ENCODE results near the gene FAU. TPM values are rescaled to one million over a fixed set of nuclear protein-coding genes. Genes with fewer than 3 reads are reported as not detected.
A peak's percentile ranks its signal among the peaks of the same experiment; 100 is the strongest.
"Not testable (repeated sequence)": the region's sequence is repeated elsewhere in the genome, so short reads cannot be mapped to it uniquely, and the experiment has no call there.

Gene FAU
- 100 to 1,000 TPM; 725 to 753 TPM for total RNA-seq
- long read RNA-seq, donor 1, transcript FAU-207 (5 exons, 847 nt): major isoform, 70 of 70 reads
- long read RNA-seq, donor 1, partial matches to known transcripts: 0 of 70 reads
- long read RNA-seq, donor 1, other reads (novel, unspliced or antisense): 0 of 70 reads
- long read RNA-seq, donor 2, transcript FAU-207 (5 exons, 847 nt): major isoform, 172 of 188 reads
- long read RNA-seq, donor 2, transcript FAU-208 (1 exons, 1,484 nt): minor isoform, 8 of 188 reads
- long read RNA-seq, donor 2, partial matches to known transcripts: 4 of 188 reads
- long read RNA-seq, donor 2, other reads (novel, unspliced or antisense): 1 of 188 reads

DNA sequence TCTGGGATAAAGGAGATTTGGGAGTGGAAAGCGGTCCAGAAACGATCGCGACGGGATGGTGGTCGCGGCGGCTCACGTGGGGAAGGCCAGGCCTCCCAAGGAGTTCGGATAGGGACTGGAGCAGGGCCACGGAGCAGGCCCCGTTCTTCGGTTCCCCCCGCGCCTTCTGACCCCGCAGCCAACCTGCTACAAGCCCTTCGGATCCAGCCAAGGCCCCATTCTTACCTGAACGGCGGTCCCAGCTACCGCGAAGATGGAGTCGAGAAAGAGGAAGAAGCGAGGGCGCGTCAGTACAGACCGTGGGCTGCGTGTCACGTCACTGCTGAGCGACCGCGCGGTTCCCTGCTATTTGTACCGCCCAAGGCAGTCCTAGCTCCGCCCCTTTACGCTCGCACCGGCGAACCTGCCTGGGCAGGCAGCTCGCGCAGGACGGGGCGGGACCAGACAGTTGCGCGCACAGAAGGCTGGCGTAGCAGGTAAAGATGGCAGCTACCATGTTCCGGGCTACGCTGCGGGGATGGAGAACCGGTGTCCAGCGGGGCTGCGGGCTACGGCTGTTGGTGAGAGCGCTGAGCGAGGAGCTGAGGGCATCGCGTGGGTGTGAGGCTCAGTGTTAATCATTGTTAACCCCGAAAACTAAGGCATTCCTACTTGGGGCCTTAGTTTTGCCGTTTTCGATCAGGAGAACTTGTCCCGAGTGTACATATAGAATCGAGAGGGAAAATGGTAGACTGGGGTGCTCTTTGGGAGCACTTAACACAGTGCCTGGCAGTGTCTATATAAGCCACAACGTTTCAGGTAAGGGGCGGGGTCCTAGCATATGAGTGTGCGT lies at the start of gene FAU, which contains the start of gene MRPL49:
Gene FAU (minus strand): TSS at position 270 of the 832 bp plus-strand sequence. CDS start 321 bp downstream, outside the sequence.
Gene MRPL49 (plus strand): TSS at position 457 of the 832 bp plus-strand sequence. CDS start 26 bp downstream, at position 483.
- peak; percentile 99 for DNase-seq (ENCODE audit: low spot score)
- intact Hi-C loops (cut with DNase I): no loop called here

DNA sequence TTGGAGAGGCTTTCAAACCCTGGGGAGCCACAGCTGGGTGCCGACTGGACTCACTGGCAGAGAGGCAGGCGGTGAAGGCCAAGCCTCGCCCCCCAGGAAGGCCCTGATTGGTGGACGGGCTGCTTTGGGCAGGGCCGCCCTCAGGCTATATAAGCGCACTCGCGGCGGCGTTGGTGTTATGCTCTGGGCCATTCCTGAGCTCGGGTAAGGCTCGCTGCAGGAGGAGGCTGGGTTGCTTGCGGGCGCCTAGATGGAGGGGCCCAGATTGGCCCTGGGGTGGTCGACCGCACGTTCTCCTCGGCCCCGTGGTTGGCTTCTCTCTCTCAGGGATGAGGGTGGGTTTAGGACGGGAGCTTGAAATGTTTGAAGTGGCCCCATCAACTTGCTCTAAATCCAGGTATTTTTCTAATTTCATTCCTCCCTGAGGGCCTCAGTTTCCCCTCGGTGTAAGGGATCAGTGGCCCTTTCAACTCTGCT lies 48.2 kb upstream of the FAU start, which contains the start of gene SPDYC:
Gene SPDYC (plus strand): TSS at position 176 of the 477 bp plus-strand sequence. CDS start 1,125 bp downstream, outside the sequence.
- no peak for DNase-seq (ENCODE audit: low spot score)

DNA sequence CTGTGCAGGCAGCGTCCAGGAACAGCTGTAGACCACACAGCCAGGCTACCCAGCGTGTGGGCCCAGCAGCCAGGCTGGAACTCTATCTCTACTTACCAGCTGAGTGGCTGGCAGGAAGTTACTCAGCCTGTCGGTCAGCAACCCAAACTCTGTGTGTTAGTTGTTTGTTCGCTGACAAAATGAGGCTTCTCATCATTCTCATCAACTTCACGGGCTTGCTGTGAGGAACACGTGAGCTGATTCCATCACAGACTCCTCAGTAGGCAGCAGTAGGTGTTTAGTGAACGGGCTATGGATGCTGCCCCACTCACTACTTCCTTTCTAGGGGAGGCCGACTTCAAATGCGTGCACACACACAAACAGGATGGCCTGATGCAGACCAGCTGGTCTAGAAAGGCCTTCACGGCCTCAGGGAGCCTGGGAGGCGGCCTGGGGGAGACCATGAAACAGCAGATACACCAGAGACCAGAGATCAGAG lies 47.3 kb upstream of the FAU start:
- no peak for DNase-seq (ENCODE audit: low spot score)
- intact Hi-C loops (cut with DNase I): no loop called here

More for the DNA sequence above, 48.2 kb upstream of the FAU start, which contains the start of gene SPDYC:
- intact Hi-C loops (cut with DNase I): no loop called here

DNA sequence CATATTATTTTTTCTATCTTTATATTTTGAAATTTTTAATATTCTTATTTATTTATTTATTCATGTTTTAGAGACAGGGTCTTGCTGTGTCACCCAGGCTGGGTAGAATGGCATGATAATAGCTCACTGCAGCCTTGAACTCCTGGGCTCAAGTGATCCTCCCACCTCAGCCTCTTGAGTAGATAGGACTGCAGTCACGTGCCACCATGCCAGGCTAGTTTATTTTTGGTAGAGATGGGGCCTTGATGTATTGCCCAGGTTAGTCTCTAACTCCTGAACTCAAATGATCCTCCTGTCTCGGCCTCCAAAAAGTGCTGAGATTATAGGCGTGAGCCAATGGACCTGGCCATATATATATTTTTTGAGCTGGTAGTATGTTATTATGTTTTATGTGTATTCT lies 45.7 kb upstream of the FAU start:
- no peak for DNase-seq (ENCODE audit: low spot score)
- intact Hi-C loops (cut with DNase I): no loop called here

DNA sequence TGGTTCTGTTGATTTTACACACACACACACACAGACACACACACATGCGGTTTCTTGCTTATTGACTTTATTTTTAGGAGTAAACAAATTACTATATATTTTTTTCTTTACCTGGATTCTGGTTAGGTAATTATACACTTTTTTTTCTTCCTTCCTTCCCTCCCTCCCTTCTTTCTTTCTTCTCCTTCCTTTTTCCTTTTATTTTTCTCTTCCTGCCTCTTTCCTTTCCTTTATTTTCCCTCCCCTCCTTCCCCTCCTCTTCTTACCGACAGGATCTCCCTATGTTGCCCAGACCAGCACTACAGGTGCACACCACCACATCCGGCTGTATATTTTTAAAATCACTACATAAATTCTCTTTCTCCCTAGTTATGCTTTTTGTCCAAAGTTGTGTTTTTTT lies 45.0 kb upstream of the FAU start:
- DNase-seq (ENCODE audit: low spot score): no peak
- intact Hi-C loops (cut with DNase I): no loop called here

DNA sequence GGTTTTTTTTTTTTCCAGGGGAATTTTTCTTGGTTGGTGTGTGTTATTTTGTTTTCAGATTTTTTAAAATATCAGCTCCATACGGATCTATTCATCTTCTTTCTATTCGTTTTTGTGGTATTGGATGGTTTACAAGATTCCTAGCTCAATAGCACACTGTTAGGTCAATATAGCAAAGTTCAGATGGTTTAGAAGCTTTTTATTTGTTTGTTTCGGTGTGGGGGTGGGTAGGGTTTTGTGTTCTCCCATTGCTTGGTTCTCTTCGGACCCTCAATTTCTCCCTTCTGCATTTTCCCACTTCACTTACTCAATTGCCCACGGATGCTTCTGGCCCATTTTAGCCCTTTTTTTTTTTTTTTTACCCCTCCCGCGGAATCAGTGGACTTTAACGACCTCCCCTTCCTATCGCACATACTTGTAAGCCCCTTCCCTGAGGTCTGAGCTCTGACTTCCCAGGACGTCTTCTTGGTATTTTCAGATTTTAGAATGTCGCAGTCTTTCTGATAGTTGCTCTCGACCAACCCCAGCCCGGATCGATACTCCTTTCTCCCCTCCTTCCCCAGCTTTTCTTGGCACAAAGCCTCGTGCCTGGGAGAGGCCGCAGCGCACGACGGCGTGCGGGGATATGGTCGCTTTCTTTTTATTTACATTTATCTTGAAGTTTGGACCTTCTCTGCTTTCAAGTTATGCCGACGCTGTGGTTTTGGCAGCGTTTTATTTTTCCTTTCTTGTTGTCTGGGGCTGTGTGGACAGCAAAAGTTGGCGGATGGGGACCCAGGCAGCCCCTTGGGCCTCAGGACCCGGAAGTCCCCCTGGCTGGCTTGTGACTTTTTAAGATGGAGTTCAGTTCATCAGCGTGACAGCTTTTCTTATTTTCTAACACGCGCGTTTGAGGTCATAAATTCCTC lies 43.7 kb upstream of the FAU start:
- intact Hi-C loops (cut with DNase I): no loop called here

DNA sequence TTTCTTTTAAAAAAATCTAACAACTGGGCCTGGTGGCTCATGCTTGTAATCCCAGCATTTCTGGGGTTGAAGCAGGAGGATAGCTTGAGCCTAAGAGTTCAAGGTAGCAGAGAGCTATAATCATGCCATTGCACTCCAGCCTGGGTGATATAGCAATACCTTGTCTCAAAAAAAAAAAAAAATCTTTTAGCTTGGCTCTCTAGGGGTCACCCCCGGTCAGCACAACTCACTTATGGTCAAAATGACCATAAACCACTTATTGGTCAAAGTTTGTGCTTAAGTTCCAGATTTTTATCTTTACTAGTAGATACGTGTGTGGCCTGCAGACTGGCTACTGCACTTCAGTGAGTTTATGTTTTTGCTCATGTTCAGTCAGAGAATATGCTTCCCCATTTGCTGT lies 41.8 kb upstream of the FAU start:
- intact Hi-C loops (cut with DNase I): no loop called here
- DNase-seq (ENCODE audit: low spot score): no peak

More for the DNA sequence above, 43.7 kb upstream of the FAU start:
- no peak for DNase-seq (ENCODE audit: low spot score)

DNA sequence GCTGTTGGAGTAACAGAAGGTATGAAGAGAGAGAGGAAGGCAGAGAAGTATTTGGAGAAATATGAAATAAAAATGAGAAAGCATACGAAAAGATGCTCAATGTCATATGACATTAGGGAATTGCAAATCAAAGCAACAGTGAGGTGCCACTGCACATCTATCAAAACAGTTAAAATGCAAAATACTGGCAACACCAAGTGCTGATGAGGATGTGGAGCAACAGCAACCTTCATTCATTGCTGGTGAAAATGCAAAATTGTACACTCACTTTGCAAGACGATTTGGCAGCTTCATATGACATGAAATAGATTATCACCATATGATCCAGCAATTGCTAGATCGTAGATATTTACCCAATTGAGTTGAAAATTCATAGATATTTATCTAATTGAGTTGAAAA lies 38.7 kb upstream of the FAU start:
- intact Hi-C loops (cut with DNase I): no loop called here
- no peak for DNase-seq (ENCODE audit: low spot score)

DNA sequence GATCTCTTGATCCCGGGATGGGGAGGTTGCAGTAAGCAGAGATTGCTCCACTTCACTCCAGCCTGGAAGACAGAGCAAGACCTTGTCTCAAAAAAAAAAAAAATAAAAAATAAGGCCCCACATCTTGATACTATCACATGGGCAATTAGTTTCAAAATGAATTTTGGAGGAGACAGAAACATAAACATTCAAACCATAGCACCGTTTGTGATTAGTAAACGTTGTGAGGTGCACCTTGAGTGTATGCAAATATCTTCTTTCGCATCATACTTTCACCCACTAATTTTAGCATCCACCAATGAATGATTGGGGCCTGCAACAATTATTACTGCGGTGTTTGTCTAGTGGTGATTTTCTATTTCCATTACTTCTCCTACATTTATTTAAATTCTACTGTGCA lies 37.1 kb upstream of the FAU start:
- no peak for DNase-seq (ENCODE audit: low spot score)
- intact Hi-C loops (cut with DNase I): no loop called here

DNA sequence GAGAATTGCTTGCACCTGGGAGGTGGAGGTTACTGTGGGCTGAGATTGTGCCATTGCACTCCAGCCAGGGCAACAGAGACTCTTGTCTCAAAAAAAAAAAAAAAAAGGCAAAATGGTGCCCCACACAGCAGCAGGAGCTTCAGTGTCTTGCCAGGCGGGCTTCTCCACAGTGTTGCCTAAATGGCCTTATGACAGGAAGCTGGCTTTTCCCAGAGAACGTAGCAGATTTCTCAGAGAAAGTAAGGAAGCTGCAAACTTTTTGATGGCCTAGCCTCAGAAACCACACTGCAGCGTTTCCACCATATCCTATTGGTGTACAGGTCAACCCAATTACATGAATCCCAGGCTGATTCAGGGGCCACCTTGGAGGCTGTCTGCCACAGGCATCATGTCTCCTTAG lies 35.4 kb upstream of the FAU start:
- no peak for DNase-seq (ENCODE audit: low spot score)
- intact Hi-C loops (cut with DNase I): no loop called here

DNA sequence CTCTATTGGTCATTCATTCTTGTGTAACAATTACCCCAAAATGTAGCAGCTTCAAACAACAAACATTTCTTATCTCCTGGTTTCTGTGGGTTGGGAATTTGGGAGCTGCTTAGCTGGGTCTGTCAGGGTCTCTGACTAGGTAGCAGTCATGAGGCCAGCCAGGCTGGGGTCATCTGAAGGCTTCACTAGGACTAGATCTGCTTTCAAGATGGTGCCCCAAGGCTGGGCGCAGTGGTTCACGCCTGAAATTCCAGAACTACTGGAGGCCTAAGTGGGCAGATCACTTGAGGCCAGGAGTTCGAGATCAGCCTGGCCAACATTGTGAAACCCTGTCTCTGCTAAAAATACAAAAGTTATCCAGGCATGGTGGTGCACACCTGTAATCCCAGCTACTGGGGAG lies 35.0 kb upstream of the FAU start:
- no peak for DNase-seq (ENCODE audit: low spot score)
- intact Hi-C loops (cut with DNase I): no loop called here

DNA sequence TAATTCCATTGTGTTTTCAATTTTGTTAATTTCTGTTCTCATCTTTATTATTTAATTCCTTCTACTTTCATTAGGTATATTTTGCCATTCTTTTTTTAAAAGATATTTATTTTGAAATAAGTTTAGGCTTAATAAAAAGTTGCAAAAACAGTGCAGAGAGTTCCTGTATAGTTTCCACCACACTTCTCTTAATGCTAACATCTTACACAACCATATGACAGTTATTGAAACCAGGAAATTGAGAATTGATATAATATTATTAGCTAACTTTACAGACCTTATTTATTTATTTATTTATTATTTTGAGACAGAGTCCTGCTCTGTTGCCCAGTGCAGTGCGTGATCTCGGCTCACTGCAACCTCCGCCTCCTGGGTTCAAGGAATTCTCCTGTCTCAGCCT lies 34.3 kb upstream of the FAU start:
- intact Hi-C loops (cut with DNase I): no loop called here

DNA sequence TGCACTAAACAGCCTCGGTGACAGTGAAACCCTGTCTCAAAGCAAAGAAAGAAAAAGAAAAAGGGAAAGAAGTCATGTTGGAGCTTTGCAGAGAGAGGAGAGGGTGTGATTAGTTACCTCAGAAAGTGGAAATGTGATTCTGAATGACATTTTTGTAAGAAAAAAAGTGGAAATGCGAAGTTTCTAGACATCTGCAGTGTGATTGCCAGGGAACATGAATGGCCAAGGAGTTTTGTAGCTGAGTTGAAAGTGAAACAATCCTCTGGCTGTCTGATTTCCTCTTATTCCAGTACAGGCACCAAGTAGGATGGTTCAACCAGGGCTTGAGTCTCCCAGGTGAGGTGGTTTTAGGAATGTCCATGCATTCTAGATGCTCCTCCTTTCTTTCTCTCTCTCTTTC lies 30.2 kb upstream of the FAU start:
- intact Hi-C loops (cut with DNase I): no loop called here
- DNase-seq (ENCODE audit: low spot score): no peak

More for the DNA sequence above, 34.3 kb upstream of the FAU start:
- DNase-seq (ENCODE audit: low spot score): no peak

DNA sequence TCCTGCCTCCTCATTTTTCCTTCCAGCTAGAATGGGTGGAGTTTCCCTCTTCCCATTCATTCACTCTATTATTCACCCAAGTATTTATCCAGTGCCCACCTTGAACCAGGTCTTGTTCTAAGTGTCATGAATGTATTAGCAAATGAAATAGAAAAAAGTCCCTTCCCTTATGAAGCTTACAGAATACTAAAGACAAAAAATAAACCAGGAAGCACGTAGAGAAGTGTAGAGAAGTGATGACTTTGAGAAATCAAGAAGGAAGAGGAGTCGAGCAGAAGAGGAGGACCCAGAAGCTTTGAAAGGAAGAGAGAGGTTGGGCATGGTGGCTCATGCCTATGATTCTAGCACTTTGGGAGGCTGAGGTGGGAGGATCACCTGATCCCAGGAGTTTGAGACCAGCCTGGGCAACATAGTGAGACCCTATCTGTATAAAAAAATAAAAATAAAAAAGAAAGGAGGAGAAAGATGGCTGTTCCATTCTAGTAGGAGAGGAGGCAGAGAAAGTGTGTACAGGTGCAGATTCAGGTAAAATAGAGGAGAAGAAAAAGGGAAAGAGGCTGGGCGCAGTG lies 29.5 kb upstream of the FAU start:
- no peak for DNase-seq (ENCODE audit: low spot score)

DNA sequence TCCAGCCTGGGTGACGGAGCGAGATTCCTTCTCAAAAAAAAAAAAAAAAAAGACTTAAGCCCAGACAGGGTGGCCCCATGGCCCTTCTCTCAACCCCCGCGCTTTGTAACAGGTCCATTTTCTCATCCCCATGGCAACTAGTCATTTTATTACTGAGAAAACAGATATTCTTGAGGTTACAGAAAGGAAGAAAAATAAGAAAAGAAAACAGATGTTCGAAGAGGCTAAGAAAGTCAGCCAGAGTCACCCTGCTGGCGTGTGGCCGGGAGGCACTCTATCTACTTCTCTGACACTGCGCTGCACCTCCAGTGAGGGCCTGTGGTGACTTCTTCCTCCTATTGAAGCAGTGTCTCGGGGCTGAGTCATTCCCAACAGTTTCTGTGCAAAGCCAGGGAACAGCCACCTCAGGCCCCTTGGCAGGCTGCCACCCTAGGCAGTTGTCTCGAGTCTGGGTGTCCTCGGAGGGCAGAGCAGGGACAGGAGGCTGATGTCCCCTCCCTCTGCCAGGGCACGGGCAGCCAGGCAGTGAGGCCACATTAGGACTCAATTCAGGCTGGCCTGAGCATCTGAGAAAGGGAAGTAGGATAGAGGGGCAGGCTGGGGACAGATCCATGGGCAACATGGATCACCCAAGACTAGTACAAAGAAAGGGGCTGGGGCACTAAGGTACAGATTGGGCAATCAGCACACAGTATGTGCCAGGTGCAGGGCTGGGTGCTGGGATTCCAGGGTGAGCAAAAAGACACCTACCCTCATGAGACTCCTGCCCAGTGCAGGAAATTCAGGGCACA lies 28.8 kb upstream of the FAU start:
- intact Hi-C loops (cut with DNase I): no loop called here
- DNase-seq (ENCODE audit: low spot score): peak; percentile 94

More for the DNA sequence above, 29.5 kb upstream of the FAU start:
- intact Hi-C loops (cut with DNase I): no loop called here

DNA sequence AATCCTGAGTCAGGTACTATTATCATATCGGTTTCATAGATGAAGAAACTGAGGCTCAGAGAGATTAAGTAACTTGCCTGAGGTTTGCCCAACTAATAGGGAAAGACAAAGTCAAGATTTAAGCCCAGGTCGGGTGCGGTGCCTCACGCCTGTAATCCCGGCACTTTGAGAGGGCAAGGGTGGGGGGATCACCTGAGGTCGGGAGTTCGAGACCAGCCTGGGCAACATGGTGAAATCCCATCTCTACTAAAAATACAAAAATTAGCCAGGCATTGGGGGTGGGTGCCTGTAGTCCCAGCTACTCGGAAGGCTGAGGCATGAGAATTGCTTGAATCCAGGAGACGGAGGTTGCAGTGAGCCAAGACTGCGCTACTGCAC lies 28.2 kb upstream of the FAU start:
- intact Hi-C loops (cut with DNase I); DNase-seq (ENCODE audit: low spot score): not testable (repeated sequence)

DNA sequence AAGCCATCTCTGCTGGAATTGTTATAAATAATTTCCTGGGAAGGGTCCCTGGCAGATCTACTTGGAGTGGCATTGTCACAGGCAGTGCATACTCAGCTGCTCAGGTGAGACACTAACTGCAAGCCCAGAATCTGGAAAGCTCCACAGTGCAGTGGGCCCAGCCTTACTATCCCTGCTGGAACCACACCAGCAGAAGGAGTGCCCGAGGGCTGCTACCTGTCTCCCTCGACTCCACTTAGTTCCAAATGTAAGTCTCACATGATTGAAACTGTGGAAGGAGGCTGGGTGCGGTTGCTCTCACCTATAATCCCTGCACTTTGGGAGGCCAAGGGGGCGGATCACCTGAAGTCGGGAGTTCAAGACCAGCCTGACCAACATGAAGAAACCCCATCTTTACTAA lies 26.7 kb upstream of the FAU start:
- intact Hi-C loops (cut with DNase I): no loop called here
- no peak for DNase-seq (ENCODE audit: low spot score)
